ENCODE measurements around the gene SCARB1.

The SCARB1 gene

GRCh38 chr12:124774462-124775167 is 89.0 kb downstream of the SCARB1 start:
- peak; percentile 97 for DNase-seq (ENCODE audit: low read depth)

GRCh38 chr12:124774054-124774461 is 89.6 kb downstream of the SCARB1 start:
- no peak for DNase-seq (ENCODE audit: low read depth)

- DNase-seq (ENCODE audit: low read depth): no peak
Measured at GRCh38 chr12:124772289-124773170, 91.1 kb downstream of the SCARB1 start.

GRCh38 chr12:124771462-124772288 is 92.0 kb downstream of the SCARB1 start:
- DNase-seq (ENCODE audit: low read depth): no peak

DNA sequence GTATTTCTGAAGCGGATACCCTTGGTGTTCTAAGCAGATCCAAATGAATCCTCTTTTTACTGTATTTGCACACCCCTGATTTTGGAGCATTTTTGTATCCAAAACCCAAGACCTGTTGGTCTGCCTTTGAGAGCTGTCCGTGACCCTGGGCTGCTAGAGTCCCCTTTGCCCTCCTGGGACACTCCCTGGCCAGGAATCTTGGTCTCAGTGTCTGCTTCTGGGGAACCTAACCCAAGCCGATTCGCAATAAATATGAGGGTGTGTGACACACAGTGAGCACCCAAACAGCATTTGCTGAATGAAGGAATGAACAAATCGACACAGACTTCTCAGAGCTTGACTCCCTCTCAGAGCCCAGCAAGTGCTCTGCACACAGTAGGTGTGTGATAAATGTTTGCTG is 92.9 kb downstream of the SCARB1 start:
- DNase-seq (ENCODE audit: low read depth): no peak

DNA sequence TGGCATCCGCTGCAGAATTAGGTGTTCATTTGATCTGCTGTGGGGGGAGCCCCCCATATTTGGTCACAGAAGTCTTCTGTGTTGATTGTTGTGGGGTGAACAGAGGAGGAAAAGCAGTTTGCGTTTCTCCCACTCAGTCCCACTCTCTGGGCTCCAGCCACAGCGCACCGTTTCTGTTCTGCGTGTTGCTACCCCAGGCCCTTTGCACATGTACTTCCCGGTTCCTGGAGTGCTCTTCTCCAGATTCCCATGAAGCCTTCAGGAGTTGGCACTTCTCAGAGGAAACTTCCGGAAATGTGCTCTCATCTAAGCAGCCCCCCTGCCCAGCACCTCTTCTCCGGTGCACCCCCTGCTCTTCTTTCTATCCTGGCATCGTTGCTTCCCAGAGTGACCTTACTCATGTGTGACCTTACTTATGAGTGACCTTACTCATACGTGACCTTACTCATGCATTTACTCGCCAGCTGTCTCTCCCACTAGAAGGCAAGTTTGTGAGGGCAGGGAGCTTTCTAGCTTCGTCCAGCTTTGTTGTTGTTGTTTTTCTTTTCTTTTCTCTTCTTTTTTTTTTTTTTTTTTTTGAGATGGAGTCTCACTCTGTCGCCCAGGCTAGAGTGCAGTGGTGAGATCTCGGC is 93.7 kb downstream of the SCARB1 start:
- no peak for DNase-seq (ENCODE audit: low read depth)

GRCh38 chr12:124769163-124769530 is 94.5 kb downstream of the SCARB1 start:
- no peak for DNase-seq (ENCODE audit: low read depth)

DNA sequence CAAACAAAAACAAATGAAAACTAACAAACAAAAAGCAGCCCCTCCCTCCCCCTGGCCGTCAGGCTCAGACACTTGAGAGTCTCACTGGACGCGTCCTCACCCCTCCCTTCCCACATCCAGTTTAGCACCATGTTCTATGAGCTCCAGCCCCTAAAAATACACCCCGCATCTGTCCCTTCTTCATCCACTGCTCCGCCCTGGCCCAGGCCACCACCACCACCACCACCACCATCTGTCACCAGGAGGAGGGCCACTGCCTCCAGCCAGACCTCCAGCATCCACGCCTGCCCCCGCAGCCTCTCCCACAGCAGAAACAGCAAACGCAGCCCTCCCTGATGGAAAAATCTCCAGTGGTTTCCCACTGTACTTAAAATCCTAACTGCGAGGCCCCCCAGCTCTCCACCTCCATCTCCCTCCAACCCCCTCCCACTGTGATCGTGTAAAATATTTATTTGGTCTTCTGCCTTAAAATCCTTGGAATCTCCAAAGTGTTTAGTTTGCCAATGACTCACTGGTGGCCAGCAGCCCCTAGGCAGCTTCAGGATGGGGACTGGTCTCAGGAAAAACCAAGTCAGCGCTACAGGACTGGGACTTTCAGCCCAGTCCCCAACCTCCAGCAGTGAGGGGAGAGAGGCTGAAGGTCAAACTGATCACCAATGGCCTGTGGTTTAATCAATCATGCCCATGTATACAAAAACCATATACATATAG is 95.1 kb downstream of the SCARB1 start:
- DNase-seq (ENCODE audit: low read depth): no peak

DNA sequence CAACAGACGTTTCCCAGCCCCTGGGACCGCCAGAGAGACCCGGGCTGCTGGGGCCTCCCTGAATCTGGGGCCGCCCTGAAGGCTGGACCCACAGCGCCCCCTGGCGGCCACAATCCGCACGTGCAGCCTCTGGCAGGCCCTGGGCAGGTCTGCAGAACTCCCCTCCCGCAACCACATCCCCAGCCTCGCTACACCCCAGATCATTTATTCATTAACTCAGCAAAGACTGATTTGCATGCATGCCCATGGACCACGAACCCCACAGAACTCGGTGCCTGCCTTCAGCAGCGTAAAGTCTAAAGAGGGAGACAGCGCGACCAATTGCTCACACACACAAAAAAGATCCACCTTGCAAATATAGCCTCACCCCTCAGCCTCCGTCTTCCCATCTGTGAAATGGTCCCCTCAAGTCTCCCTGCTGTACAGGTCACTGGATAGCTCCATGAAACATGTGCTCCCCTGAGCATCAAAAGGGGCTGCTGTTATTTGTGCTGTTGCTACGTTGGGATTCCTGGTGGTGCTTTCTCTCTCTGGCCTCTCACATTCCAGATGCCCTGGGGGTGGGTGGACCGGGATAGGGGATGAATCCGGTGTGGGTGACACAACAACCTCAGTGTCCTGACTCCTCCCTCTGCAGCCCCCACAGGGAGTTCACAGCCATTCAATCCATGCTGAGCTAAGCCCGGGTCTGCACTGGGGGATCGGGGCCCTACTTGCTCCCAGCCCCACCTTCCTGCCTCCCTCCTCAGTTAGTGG is 96.4 kb downstream of the SCARB1 start:
- no peak for DNase-seq (ENCODE audit: low read depth)

GRCh38 chr12:124766727-124767065 is 97.0 kb downstream of the SCARB1 start:
- DNase-seq (ENCODE audit: low read depth): no peak

DNA sequence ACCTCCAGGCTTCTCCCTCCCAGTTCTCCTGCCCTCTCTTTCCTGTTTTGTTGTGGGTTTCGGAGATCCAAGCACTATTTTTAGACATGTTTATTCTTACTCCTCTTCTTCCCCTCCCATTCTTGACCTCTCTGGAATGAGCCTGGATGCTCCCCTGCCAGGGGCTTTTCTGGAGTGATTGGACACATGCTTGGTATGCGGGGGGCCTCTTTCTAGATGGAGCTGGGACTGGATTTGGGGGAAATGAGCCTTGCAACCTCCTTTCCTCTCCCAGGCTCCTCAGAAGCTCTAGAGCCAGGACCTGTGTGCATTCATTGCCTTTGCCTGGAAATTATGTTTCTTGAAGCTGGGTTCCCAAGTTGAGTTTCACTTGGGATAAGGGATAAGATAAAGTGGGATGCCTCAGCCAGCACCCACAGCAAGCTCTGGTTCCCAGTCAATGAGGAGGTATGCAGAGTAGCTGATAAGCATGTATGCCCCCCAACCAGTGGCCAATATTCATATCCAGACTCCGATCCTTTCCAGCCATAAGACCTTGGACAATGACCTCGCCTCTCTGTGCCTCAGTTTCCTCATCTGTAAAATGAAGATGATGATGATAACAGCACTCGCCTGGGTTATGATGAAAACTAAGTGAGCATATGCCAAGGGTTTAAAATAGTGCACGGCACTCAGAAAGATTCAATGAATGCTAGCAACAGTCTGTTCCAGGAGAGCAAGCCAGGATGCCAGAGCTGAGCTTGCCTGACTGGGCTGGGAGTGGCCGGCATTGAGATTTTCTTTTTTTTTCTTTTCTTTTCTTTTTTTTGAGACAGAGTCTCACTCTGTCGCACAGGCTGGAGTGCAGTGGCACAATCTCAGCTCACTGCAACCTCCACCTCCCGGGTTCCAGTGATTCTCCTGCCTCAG is 97.8 kb downstream of the SCARB1 start:
- DNase-seq (ENCODE audit: low read depth): no peak

GRCh38 chr12:124764870-124765580 is 98.6 kb downstream of the SCARB1 start:
- DNase-seq (ENCODE audit: low read depth): peak; percentile 84

GRCh38 chr12:124764451-124764850 is 99.2 kb downstream of the SCARB1 start:
- no peak for DNase-seq (ENCODE audit: low read depth)

DNA sequence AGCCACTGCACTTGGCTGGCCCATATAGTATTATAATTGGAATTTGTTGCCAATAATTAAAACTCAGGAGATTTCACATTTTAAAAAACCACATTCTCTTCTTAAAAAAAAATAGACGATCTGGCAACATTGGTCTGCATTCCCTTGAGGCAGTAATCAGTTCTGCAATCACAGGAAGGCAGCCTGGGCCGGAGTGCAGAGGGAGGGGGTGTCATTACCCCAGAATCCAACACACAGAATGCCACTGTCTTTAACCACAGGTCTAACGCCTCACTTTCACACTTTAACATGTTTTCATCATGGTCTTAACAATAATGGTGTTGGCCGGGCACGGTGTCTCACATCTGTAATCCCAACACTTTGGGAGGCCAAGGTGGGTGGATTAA is 100.1 kb downstream of the SCARB1 start:
- no peak for DNase-seq (ENCODE audit: low read depth)

GRCh38 chr12:124762791-124763593 is 100.7 kb downstream of the SCARB1 start:
- no peak for DNase-seq (ENCODE audit: low read depth)

GRCh38 chr12:124762384-124762783 is 101.3 kb downstream of the SCARB1 start:
- no peak for DNase-seq (ENCODE audit: low read depth)

GRCh38 chr12:124761871-124762270 is 101.8 kb downstream of the SCARB1 start:
- no peak for DNase-seq (ENCODE audit: low read depth)

DNA sequence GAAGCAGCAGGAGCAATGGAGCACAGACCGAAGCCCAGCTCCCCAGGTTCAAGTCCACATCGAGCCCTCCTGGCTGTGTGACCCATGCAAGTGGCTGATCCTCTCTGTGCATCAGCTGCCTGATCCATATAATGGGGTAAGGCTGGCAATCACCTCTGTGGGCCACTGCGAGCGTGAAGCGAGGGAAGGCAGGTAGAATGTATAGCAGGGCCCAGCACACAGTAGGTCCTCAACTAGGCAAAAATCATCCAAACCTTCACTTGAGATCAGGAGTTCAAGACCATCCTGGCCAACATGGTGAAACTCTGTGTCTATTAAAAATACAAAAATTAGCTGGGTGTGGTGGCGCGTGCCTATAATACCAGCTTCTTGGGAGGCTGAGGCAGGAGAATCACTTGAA is 102.6 kb downstream of the SCARB1 start:
- DNase-seq (ENCODE audit: low read depth): no peak

Data from stromal cell of bone marrow (primary cell).